GM21367 (cell line): ENCODE data around the gene SUN3.
"Not testable (repeated sequence)": the region's sequence is repeated elsewhere in the genome, so short reads cannot be mapped to it uniquely, and the experiment has no call there.

ENCODE experiments used
- ATAC-seq: cut with Tn5 transposase; IDR thresholded peaks from one replicate; pipeline ENCODE4 v1.9.1; 2021; ENCODE audit not compliant: unreplicated experiment

SUN3 gene

DNA sequence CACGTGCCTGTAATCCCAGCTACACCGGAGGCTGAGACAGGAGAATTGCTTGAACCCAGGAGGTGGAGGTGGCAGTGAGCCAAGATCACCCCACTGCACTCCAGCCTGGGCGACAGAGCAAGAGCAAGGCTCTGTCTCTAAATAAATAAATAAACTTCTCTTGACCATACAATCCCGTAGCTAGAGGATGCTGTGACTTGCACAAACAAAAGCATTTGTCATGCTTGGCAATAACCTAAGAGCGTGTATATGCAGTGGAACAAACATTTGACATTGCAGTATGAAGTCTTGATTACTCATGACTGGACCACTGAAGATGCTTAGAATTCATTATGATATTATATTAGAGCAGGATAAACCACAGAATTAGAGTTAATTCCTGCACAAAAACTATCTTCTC, 5.0 kb upstream of the SUN3 start:
- ATAC-seq, result no peak

DNA sequence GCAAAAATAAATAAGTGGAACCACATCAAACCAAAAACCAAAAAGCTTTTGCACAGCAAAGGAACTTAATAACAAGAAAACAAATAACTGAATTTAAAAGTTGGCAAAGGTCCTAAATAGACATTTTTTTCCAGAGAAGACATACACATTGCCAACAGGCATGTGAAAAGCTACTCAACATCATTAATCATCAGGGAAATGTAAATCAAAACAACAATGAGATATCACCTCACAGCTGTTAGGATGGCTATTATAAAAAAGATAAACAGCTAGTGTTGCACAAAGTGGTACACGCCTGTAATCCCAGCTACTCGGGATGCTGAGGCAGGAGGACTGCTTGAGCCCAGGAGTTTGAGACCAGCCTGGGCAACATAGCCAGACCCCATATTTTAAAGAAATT, 2.2 kb upstream of the SUN3 start:
- ATAC-seq, result no peak

DNA sequence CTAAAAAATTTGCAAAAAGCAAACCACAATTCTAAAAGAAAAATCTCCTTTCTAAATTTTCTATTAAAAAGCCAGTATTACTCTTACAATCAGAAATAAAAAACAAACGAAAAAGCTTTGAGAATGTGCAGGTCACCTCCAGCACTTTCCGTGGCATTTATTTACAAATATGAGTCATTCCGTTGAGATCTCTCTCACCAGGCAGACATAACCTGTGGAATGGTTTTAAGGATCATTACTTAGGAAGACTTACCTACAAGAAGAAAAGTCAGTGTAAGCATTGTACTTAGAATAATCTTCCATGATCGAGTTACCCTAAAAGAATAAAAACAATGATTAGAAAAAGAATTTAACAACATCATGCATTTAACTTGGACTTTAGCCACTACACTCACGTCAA, 3.3 kb downstream of the SUN3 start:
- no peak for ATAC-seq

DNA sequence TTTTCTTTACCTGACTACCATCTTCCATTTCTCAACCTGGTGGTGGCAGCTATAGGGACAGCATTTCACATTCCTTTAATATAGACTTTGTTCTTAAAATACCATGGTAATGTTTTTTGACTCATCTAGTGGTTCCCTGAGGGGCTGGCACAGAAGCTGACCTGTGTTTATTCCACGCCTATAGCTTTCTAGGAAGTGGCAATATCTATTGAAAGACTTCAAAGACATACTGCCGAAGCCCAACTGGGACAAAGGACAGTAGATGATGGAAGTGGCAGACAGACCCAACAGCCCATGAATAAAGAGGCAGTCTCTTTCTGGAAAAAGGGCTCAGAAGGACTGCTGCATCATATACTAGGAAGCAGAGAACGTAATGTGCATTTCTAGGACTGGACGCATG, 11.2 kb downstream of the SUN3 start:
- no peak for ATAC-seq

DNA sequence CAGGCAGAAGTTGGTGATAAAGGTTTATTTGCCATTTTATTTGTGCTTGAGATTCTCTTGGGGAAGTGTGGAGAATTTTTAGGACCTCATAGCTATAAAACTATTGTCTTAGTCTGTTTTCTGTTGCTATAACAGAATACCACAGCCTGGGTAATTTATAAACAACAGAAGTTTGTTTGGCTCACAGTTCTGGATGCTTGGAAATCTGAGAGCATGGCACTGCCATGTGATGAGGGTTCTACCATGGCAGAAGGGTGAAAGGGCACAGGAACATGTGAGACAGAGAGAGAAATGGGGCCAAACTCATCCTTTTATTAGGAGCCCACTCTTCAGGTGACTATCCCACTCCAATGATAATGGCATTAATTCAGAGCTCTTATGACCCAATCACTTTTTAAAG, 12.3 kb downstream of the SUN3 start:
- ATAC-seq, result no peak

DNA sequence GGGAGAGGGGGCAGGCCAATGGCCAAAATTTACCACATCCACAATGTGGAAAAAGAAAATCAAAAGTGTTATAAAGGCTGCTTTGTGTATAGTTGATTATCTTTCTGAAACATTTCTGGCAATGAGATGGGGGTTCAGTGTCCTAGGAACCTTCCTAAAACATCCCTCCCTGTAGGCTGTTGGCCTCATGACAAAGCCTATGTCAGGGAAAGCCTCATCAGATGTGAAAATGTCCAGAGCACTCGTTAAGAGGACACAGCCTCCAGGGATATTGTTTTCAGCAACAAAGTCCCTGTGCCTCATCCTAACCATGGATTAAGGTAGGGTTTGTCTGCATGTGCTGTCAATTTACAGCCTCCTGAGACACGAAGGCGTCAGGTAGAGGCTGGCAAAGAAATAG, 17.0 kb downstream of the SUN3 start:
- no peak for ATAC-seq

DNA sequence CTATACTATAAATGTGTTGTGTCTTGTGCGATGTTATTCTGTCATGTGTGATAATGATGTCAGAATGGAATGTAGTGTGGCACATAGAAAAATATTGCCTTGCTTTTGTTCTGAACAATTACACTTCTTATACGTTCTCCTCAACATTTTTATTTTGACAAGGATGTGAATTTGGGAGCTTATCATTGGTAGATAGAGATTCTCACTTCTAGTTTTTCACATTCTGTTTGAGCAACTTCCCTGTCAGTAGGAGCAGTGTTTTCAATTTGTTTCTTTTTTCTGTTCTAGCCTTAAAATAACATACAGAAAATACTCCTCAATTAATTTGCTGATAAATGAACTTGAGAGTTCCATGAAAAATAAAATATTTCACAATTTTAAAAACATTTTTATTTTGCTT, 17.6 kb downstream of the SUN3 start:
- ATAC-seq, result no peak

DNA sequence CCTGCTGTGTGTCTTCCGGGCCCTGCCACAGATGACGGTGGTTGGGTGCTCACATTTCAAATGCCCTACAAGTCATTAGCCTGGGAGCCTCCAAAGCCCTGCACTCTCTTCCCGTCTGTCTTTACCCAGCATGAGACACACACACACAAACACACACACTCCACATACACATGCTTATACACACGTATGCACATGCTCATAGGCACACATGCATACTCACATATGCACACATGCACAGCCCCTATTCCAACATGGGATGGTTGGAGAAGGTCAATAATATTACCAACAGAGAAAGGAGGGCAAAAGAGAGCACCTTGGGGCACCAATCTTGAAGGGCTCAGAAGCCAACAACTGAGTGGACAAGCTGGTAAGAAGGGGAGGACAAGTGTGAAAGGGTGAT, 19.0 kb downstream of the SUN3 start:
- no peak for ATAC-seq

DNA sequence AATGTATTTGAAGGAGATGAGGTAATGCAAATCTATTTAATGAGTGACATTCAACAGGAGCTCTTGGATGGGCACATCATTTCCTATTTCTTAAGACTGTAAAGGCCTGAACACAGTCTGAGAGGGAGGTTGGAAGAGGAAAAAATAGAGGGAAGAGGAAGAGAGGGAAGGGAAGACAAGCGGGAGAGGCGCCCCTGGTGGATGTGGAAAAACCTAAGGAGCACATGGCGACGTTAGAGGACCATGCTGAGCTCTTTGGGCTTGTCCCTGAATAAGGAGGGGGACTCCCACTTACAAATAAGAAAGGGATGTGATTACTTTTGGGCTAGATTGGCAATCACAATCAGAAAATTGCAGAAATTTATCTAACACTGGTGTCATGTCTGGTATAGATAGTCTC, 19.6 kb downstream of the SUN3 start:
- ATAC-seq, result no peak

DNA sequence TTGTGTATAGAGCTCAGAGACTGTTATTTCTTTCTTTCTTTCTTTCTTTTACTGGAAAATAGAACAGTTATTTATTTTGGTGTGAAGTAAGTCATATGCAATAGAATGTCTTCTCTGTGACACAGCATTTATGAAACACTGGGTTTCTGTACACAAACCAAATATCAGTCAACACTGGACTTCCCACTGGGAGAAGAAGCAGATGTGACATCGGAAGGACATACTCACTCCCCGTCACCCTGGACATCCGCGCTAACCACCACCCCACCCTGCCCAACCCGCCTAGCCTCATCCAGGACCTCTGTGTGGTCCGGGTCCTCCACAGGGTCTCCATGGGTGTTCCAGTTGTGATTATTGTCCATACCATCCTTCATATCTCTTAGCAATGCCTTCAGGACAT, 22.0 kb downstream of the SUN3 start:
- ATAC-seq, result no peak

DNA sequence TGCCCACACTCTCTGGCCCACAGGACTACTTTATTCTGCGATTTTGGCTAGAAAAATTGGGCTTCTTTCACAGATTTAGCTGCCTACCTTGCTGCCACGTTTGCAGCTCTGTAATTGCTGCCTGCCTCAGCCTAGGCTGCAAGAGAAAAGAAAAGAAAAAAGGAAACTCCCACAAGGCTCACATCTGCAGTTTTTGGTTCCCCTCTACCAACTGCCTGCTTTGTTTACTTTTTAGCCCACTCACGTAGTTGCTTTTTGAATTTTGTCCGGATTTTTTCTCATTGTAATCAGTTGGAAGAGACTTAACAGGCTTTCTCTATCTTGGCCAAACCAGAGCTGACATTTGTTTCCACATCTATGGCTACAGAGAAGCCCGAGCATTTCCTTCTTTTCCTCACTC, 24.3 kb downstream of the SUN3 start:
- peak; percentile 60 for ATAC-seq

DNA sequence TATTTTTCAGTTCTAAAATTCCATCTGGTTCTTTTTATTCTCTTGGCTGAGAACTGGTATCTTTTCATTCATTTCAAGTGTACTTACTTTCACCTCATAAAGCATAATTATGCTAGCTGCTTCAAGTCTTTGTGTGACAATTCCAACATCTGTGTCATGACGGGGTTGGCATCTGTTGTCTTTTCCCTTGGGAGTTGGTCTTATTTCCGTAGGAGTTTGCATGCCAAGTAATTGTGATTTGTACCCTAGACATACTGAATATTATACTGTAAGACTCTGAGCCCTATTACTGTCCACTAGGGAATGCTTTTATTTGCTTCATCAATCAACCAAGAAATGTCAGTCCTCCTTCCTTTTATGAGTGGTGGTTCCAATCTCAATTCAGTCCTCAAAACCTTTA, 24.9 kb downstream of the SUN3 start:
- ATAC-seq, result no peak

DNA sequence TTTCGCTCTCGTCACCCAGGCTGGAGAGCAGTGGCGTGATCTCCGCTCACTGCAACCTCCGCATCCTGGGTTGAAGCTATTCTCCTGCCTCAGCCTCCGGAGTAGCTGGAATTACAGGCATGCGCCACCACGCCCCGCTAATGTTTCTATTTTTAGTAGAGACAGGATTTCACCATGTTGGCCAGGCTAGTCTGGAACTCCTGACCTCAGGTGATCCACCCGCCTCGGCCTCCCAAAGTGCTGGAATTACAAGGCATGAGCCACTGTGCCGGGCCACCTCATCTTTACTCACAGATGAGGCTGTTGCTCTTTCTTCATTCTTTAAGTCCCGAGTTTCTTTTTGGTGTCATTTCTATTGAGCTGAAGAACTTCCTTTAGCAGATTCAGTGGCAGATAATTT, 28.7 kb downstream of the SUN3 start:
- not testable (repeated sequence) for ATAC-seq

DNA sequence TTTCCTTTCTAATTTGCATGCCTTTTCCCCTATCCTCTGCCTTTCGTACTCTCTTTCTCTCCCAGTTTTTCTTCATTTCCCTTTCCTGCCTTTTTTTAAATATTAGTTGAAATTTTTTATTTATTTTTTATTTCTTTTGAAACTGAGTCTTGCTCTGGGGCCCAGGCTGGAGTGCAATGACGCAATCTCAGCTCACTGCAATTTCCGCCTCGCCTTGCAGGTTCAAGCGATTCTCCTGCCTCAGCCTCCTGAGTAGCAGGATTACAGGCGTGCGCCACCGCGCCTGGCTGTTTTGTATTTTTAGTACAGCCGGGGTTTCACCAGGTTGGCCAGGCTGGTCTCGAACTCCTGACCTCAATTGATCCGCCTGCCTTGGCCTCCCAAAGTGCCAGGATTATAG, 29.5 kb downstream of the SUN3 start:
- ATAC-seq, result no peak

DNA sequence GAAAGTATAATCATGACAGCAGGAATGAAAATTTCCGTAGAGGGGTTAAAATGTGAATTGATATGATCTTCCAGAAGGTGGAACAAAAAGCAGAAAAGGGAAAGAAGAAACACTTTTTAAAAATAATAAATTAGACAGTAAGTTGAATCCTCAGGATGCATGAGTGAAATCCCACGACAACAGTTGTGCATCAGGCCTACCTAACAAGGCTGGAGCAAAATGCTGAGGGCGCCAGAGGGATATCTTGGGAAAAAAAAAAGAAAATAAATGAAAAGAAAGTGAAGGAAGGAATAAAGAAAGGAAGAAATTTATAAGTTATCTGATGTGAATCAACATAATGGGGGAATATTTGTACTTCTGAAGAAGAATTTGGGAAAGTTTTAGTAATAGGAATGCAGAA, 36.5 kb downstream of the SUN3 start:
- ATAC-seq, result no peak

DNA sequence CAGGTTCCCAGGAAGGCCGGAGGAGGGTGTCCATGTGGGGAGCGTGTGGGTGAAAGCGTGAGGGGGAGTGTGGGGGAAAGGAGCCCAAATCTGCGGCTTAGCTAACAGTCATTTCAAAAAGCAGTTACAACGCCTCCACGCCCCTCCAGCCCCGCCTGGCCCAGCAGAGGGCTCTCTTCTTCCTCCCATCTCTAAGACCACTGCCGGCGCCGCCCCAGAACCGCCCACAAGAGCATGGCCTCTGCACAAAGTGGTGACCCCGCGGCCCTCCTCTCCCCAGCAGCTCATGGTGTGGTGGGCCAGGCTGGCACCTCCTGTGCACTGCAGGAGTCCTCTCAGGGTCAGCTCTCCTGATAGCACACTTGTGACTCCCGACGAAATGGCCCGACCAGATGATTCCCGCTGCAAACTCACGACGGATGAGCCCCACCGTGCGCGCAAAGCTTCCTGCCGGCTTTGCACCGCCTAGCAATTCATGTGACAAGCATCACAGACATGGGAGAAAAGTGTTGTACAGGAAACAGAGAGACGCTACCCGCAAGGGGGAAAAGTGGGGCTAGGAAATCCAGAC, 37.1 kb downstream of the SUN3 start:
- ATAC-seq, result peak; percentile 98

DNA sequence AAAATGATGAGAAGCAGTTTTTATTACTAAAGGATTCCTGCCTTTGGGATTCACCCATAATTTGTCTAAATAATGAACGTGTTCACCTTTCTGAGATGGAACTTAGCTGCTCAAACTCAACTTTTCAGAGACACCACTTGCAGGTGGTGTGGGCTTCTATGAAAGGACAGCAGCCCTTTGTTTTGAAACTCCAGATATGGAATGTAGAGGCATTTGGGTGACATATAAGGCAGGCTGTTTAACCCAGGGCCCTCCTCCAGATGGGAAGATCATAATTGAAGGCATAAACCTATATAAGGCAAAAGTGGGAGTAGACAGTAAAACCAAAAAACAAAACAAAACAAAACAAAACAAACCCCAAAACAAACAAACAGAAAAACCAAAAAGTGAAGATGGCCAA, 37.6 kb downstream of the SUN3 start:
- no peak for ATAC-seq

DNA sequence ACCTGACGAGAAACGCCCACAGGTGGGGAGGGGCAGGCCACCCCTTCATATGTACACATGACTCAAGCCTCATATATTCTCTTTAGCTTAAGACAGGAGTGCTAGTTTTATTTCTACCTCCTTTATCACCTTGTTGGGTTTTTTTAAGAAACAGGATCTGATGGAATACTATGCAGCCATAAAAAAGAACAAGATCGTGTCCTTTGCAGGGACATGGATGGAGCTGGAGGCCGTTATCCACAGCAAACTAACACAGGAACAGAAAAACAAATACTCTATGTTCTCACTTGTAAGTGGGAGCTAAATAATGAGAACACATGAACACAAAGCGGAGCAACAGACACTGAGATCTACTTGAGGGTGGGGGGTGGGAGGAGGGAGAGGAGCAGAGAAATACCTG, 38.3 kb downstream of the SUN3 start:
- no peak for ATAC-seq

DNA sequence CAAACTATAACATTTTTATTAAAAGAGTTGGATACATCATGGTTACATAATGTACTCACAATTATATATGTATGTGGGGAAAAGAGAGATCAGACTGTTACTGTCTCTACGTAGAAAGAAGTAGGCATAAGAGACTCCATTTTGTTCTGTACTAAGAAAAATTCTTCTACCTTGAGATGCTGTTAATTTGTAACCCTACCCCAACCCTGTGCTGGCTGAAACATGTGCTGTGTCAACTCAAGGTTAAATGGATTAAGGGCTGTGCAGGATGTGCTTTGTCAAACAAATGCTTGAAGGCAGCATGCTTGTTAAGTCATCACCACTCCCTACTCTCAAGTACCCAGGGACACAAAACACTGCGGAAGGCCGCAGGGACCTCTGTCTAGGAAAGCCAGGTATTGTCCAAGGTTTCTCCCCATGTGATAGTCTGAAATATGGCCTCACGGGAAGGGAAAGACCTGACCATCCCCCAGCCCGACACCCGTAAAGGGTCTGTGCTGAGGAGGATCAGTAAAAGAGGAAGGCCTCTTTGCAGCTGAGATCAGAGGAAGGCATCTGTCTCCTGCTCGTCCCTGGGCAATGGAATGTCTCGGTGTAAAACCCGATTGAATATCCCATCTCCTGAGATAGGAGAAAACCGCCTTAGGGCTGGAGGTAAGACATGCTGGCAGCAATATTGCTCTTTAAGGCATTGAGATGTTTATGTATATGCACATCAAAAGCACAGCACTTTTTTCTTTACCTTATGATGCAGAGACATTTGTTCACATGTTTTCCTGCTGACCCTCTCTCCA, 39.1 kb downstream of the SUN3 start:
- ATAC-seq, result not testable (repeated sequence)

DNA sequence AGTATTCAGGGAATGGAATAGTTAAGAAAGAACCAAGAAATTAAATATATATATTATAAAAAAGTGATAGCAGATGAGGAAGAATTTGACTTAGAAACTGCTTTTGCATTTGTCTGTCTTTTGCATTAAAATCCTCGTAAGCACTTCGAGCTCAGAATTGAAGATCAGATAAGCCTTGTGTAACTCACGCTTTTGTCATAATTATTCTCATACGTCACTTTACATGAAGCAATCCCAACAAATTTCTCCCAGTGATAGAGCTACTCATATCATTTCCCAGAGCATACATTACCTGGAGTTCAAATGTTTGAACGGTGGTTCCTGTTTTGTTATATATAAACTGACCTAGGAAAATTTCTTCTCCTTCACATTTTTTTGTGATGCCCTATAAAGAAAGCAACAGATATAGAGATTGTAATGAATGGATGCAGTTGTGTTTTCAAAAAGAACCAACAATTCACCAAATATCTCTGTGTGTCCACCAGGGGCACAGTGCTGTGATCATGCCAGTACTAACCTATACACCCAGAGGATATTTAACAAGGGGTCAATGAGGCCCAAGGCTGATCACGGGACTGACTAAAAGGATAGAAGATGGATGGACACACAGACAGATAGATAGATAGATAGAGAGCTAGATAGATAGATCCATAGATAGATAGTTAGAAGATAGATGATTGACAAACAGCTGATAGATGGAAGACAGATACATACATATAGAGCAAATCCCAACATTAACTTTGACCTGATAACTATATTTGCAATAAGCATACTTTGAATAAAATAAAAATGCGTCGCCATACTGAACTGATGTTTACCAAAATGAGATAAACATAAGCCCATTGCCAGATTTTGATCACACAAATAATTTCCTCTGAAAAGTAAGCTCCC, 40.2 kb downstream of the SUN3 start:
- ATAC-seq, result no peak

DNA sequence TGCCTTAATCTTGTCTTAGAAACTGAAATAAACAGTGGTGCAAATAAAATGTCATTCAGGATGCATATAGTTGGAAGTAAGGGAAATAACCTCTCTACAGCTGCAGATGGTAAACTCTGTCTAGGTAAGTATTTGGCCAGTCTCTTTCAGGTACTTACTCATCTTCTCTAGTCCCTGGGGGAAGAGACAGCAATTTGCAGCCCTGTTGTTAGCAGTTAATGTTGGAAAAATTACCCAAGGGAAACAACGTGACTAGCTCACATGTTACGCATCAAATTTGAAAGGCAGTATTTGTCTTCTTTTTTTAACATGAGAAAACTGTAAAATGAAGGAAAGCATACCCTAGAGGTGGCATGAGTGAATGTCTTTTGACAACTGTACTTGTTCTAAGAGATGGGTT, 46.3 kb downstream of the SUN3 start:
- no peak for ATAC-seq

DNA sequence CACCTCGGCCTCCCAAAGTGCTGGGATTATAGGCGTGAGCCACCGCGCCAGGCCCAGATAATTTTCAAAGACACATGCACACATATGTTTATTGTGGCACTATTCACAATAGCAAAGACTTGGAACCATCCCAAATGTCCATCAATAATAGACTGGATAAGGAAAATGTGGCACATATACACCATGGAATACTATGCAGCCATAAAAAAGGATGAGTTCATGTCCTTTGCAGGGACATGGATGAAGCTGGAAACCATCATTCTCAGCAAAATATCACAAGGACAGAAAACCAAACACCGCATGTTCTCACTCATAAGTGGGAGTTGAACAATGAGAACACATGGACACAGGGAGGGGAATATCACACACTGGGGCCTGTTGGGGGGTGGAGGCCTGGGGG, 48.3 kb downstream of the SUN3 start:
- not testable (repeated sequence) for ATAC-seq
